ENCODE measurements around the gene MYL11. TPM values are rescaled to one million over a fixed set of nuclear protein-coding genes. Genes with fewer than 3 reads are reported as not detected.

MYL11 gene
- total RNA-seq, 1 experiment from 2014 or later, result not detected

- DNase-seq (ENCODE audit: low read depth), result no peak
- in situ Hi-C loops (cut with HindIII; ENCODE audit: low pct_unique_long_range_greater_than_20kb, low sequenced_read_pairs), result no loop called here
Observed at GRCh38 chr16:30352488-30353401, 21.9 kb upstream of the MYL11 start.

- DNase-seq (ENCODE audit: low read depth), result no peak
- in situ Hi-C loops (cut with HindIII; ENCODE audit: low pct_unique_long_range_greater_than_20kb, low sequenced_read_pairs), result no loop called here
Observed at GRCh38 chr16:30353438-30354129, 21.0 kb upstream of the MYL11 start.

GRCh38 chr16:30354423-30355143 is 20.0 kb upstream of the MYL11 start:
- DNase-seq (ENCODE audit: low read depth), result no peak
- in situ Hi-C loops (cut with HindIII; ENCODE audit: low pct_unique_long_range_greater_than_20kb, low sequenced_read_pairs), result no loop called here

- in situ Hi-C loops (cut with HindIII; ENCODE audit: low pct_unique_long_range_greater_than_20kb, low sequenced_read_pairs), result no loop called here
- DNase-seq (ENCODE audit: low read depth), result peak; percentile 100
Observed at GRCh38 chr16:30355144-30355953, 19.3 kb upstream of the MYL11 start, which contains the start of gene CD2BP2. CD2BP2 (minus strand) TSS chr16:30355308; CDS start chr16:30354681, 627 bp downstream.

- DNase-seq (ENCODE audit: low read depth), result no peak
- in situ Hi-C loops (cut with HindIII; ENCODE audit: low pct_unique_long_range_greater_than_20kb, low sequenced_read_pairs), result no loop called here
Observed at GRCh38 chr16:30355954-30356308, 18.7 kb upstream of the MYL11 start.

GRCh38 chr16:30356401-30357084 is 18.1 kb upstream of the MYL11 start:
- in situ Hi-C loops (cut with HindIII; ENCODE audit: low pct_unique_long_range_greater_than_20kb, low sequenced_read_pairs), result no loop called here
- DNase-seq (ENCODE audit: low read depth), result peak; percentile 43

GRCh38 chr16:30357085-30357714 is 17.4 kb upstream of the MYL11 start:
- in situ Hi-C loops (cut with HindIII; ENCODE audit: low pct_unique_long_range_greater_than_20kb, low sequenced_read_pairs), result no loop called here

GRCh38 chr16:30357715-30358576 is 16.7 kb upstream of the MYL11 start:
- DNase-seq (ENCODE audit: low read depth), result no peak
- in situ Hi-C loops (cut with HindIII; ENCODE audit: low pct_unique_long_range_greater_than_20kb, low sequenced_read_pairs), result no loop called here

More at GRCh38 chr16:30357085-30357714, 17.4 kb upstream of the MYL11 start:
- no peak for DNase-seq (ENCODE audit: low read depth)

GRCh38 chr16:30358577-30358936 is 16.0 kb upstream of the MYL11 start:
- DNase-seq (ENCODE audit: low read depth), result no peak
- in situ Hi-C loops (cut with HindIII; ENCODE audit: low pct_unique_long_range_greater_than_20kb, low sequenced_read_pairs), result no loop called here

GRCh38 chr16:30358990-30359870 is 15.4 kb upstream of the MYL11 start:
- no peak for DNase-seq (ENCODE audit: low read depth)
- in situ Hi-C loops (cut with HindIII; ENCODE audit: low pct_unique_long_range_greater_than_20kb, low sequenced_read_pairs), result no loop called here

- in situ Hi-C loops (cut with HindIII; ENCODE audit: low pct_unique_long_range_greater_than_20kb, low sequenced_read_pairs), result no loop called here
Observed at GRCh38 chr16:30359871-30360170, 14.8 kb upstream of the MYL11 start.

GRCh38 chr16:30361180-30361579 is 13.4 kb upstream of the MYL11 start:
- no peak for DNase-seq (ENCODE audit: low read depth)
- in situ Hi-C loops (cut with HindIII; ENCODE audit: low pct_unique_long_range_greater_than_20kb, low sequenced_read_pairs), result no loop called here

More at GRCh38 chr16:30359871-30360170, 14.8 kb upstream of the MYL11 start:
- no peak for DNase-seq (ENCODE audit: low read depth)

- no peak for DNase-seq (ENCODE audit: low read depth)
- in situ Hi-C loops (cut with HindIII; ENCODE audit: low pct_unique_long_range_greater_than_20kb, low sequenced_read_pairs), result no loop called here
Observed at GRCh38 chr16:30365200-30365599, 9.4 kb upstream of the MYL11 start.

GRCh38 chr16:30366511-30366910 is 8.1 kb upstream of the MYL11 start:
- in situ Hi-C loops (cut with HindIII; ENCODE audit: low pct_unique_long_range_greater_than_20kb, low sequenced_read_pairs), result no loop called here
- no peak for DNase-seq (ENCODE audit: low read depth)

- in situ Hi-C loops (cut with HindIII; ENCODE audit: low pct_unique_long_range_greater_than_20kb, low sequenced_read_pairs), result no loop called here
- DNase-seq (ENCODE audit: low read depth), result no peak
Observed at GRCh38 chr16:30367349-30368009, 7.1 kb upstream of the MYL11 start.

Measured in Caki2 (cell line).